Embryonic facial prominence (tissue), 1 donor: ENCODE data around the gene SYT1.

Source experiments
- DNase-seq: peaks from one replicate; pipeline ENCODE4 v3.0.0-alpha.2; 2016; ENCODE audit errors: extremely low spot score

The SYT1 gene

GRCh38 chr12:78891646-78892353 lies 27.2 kb downstream of the SYT1 start:
- DNase-seq: no peak

- DNase-seq: no peak
Observed at GRCh38 chr12:78898416-78898815, 33.8 kb downstream of the SYT1 start.

GRCh38 chr12:78914859-78915331 lies 50.3 kb downstream of the SYT1 start:
- DNase-seq: no peak

- no peak for DNase-seq
Observed at GRCh38 chr12:78916845-78917480, 52.4 kb downstream of the SYT1 start.

GRCh38 chr12:78917513-78917912 lies 52.9 kb downstream of the SYT1 start:
- no peak for DNase-seq

- no peak for DNase-seq
Observed at GRCh38 chr12:78918268-78918667, 53.7 kb downstream of the SYT1 start.

- DNase-seq: no peak
Observed at GRCh38 chr12:78928200-78929074, 63.9 kb downstream of the SYT1 start.

- no peak for DNase-seq
Observed at GRCh38 chr12:78929075-78929418, 64.5 kb downstream of the SYT1 start.

GRCh38 chr12:78931466-78931990 lies 67.0 kb downstream of the SYT1 start:
- no peak for DNase-seq

- DNase-seq: no peak
Observed at GRCh38 chr12:78933014-78933413, 68.4 kb downstream of the SYT1 start.

GRCh38 chr12:78938341-78939084 lies 73.9 kb downstream of the SYT1 start:
- DNase-seq: no peak

GRCh38 chr12:78949532-78949931 lies 85.0 kb downstream of the SYT1 start:
- no peak for DNase-seq

GRCh38 chr12:78951803-78952551 lies 87.4 kb downstream of the SYT1 start:
- DNase-seq: no peak

GRCh38 chr12:78952552-78952929 lies 88.0 kb downstream of the SYT1 start:
- DNase-seq: no peak

- DNase-seq: no peak
Observed at GRCh38 chr12:78958941-78959340, 94.4 kb downstream of the SYT1 start.

- DNase-seq: no peak
Observed at GRCh38 chr12:78959556-78959955, 95.0 kb downstream of the SYT1 start.

- no peak for DNase-seq
Observed at GRCh38 chr12:78961171-78961570, 96.6 kb downstream of the SYT1 start.

GRCh38 chr12:78963439-78964227 lies 99.1 kb downstream of the SYT1 start:
- no peak for DNase-seq

- no peak for DNase-seq
Observed at GRCh38 chr12:78964521-78964920, 99.9 kb downstream of the SYT1 start.

GRCh38 chr12:78966062-78966461 lies 101.5 kb downstream of the SYT1 start:
- no peak for DNase-seq
